ENCODE data around the gene BCAP29.
A peak's percentile ranks its signal among the peaks of the same experiment; 100 is the strongest.
"Not testable (repeated sequence)": the region's sequence is repeated elsewhere in the genome, so short reads cannot be mapped to it uniquely, and the experiment has no call there.

Gene BCAP29

GRCh38 chr7:107627002-107627401 lies 47.0 kb downstream of the BCAP29 start:
- no peak for DNase-seq (ENCODE audit: low read depth)

GRCh38 chr7:107628461-107629064 lies 48.5 kb downstream of the BCAP29 start:
- DNase-seq (ENCODE audit: low read depth): no peak

GRCh38 chr7:107630342-107630741 lies 50.3 kb downstream of the BCAP29 start:
- DNase-seq (ENCODE audit: low read depth): no peak

DNA sequence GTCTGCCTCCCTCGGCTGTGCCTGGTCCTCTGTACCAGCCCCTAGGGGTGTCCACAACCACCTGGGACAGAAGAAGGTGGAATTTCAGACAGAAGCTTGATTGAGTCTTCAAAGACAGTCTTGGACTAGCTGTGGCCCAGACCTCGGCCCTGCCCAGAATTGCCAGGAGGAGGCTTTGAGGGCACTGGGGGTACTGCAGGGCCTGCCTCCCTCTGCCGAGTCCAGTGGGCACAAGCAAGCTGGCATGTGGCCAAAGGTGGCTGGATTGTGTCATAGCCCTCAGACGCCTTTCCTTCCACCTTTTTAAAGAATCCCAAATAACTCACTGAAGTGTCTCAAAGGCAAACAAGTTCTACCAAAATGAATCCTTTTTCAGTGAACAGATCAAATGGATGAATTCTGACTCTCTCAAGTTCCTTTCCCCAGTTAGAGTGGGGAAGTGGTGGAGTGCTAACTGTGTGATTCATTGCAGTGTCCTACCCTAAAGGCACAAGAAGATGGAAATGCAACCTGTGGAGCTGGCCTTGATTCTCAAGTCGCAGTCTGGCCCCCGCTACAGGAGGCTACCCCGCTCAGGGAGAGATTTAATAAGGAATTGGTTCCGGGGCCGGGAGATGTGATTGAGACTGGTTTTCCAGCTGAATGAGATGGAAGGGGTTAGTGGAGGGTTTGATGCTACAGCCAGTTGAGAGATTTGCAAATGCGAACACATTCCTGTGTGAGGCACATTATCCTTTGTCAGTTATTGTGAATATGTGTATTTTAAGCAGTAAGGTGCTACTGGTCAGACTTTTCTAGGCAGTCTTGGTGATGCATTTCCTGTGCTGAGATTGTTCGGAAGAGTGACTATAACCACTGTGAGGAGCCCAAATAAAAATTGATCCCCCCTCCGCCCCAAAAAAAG lies 51.8 kb downstream of the BCAP29 start:
- no peak for DNase-seq (ENCODE audit: low read depth)

DNA sequence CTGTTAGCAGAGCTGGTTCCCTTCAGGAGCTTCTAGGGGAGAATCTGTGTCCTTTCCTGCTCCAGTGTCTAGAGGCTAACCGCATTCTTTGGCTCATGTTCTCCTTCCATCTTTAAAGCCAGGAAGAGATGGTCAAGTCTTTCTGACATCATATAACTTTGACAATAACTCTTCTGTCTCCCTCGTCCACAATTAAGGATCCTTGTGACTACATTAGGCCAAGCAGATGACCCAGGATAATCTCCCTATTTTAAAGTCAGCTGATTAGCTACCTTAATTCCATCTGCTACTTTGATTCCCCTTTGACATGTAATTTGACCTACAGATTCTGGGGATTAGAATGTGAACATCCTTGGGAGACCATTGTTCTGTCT lies 52.4 kb downstream of the BCAP29 start:
- DNase-seq (ENCODE audit: low read depth): no peak

DNA sequence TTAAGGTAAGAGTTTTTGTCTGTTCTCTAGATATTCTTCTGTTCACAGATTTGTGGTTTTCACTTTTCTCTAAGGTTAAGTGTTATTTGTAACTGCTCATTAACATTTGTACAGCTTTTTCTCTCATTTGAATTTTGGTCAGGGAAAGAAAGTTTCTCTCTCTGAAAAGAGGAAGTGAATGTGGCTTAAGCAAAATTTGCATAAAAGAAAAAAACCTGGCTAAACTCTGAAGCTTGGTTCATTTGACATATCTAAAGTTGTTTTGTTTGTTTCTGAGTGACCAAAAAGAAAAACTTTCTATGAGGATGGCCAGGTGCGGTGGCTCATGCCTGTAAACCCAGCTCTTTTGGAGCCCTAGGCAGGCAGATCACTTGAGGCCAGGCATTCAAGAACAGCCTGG lies 58.5 kb downstream of the BCAP29 start:
- DNase-seq (ENCODE audit: low read depth): no peak

DNA sequence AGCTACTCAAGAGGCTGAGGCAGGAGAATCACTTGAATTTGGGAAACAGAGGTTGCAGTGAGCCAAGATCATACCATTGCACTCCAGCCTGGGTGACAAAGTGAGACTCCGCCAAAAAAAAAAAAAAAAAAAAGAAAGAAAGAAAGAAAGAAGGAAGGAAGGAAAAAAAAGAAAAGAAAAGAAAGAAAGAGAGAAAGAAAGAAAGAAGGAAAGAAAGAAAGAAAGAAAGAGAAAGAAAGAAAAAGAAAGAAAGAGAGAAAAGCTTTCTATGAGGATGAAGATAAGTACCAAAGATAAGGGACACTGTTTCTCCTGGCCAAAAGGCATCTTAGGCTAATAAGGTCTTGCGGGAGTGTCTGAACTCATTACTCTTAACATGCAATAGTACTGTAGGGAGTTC lies 59.0 kb downstream of the BCAP29 start:
- not testable (repeated sequence) for DNase-seq (ENCODE audit: low read depth)

DNA sequence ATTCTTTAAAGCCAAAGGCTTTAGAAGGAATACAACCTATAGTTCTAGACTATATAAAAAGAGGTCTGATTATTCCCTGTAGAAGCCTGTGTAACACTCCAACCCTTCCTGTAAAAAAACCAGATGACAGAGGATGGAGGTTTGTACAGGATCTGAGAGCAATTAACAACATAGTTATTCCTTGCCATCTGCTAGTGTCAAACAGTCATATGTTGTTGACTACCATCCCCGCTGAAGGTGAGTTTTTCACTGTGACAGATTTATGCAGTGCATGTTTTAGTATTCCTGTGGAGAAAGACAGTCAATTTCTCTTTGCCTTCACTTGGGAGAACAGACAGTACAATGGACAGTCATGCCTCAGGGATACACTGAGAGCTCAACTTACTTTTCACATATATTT lies 61.6 kb downstream of the BCAP29 start:
- DNase-seq (ENCODE audit: low read depth): no peak

GRCh38 chr7:107642501-107642900 lies 62.5 kb downstream of the BCAP29 start:
- DNase-seq (ENCODE audit: low read depth): no peak

DNA sequence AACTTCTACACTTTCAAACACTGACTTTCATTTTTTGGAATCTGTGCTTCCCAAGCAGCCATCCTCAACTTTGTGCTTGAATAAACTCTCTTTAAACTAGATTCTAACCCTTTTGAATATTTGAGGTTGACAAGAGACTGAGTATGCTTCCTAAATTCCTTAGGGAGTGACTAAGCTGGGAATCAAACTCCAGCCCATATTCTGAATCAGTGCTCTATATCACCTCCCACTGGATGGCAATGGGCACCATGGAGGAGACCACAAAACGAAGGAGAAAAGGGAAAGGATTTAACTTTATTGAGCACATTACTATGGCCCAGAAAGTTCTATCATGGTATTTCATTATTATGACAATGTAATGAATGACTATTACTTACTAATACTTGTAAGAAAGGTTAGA lies 63.4 kb downstream of the BCAP29 start:
- peak; percentile 75 for DNase-seq (ENCODE audit: low read depth)

DNA sequence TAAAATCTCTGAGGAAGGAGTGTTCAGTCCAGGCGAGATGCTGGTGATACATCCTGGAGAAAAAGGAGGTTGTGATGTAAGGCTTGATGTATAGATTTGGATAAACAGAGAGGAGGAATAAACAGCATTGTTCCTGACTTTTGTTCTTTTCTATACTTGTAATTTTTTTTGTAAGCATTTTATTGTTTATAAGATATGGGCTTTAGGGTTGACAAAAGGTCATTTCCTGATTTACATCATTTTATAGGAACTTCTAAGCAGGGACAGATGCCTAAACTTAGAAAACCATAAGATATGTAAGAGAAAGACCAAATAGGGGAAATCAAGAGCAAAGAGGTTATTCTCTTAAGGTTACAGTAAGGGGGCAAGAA lies 63.9 kb downstream of the BCAP29 start:
- no peak for DNase-seq (ENCODE audit: low read depth)

GRCh38 chr7:107644309-107644974 lies 64.4 kb downstream of the BCAP29 start:
- DNase-seq (ENCODE audit: low read depth): peak; percentile 14

DNA sequence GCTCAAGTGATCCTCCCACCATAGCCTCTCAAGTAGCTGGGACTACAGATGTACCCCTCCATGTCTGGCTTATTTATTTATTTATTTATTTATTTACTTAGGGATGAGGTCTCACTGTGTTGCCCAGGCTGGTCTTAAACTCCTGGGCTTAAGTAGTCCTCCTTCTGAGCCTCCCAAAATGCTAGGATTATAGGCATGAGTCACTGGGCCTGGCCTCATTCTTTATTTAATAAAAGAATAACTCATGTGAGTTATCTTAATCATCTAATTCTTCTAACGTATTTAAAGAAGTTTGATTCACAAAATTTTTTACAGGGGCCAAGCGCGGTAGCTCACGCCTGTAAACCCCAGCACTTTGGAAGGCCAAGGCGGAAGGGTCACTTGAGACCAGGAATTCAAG lies 72.6 kb downstream of the BCAP29 start:
- DNase-seq (ENCODE audit: low read depth): no peak

DNA sequence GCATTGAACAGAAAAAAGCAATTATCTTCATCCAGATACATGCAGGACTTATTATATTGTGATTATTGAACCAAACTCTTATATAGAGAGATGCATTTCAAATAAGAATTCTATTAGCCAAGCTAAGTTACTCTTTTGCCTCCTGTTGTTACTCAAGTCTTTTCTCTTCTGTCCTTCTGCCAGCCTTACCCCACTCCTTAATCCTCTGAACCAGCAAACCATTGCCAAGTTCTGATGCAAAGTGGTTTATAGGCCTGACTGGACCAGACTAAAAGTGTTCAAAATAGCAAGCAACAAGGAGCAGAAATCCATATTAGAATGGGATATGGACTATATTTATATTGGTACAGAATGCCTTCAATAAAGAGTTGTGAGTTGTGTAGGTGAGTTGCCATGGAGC lies 78.4 kb downstream of the BCAP29 start:
- peak; percentile 21 for DNase-seq (ENCODE audit: low read depth)

DNA sequence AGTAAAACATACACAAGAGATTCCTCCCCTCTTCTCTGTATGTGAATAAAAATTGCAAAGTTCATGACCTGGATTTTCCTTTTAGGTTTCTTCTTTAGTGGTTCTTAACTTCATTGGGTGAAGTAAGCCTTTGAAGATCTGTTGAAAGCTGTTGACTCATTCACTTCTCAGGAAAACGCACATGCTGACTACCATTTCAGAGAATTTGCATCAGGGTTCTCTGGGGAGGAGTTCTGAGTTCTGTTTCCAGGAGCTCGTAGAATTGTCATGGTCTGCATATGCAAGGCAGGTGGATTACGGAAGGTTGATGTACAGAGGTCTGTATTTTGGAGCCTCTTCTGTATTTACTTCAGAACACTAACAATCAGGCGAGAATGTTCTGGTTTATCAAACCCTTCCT lies 79.6 kb downstream of the BCAP29 start:
- DNase-seq (ENCODE audit: low read depth): peak; percentile 89

- no peak for DNase-seq (ENCODE audit: low read depth)
Observed at GRCh38 chr7:107660381-107661080, 80.5 kb downstream of the BCAP29 start, which contains the start of gene SLC26A4. Gene SLC26A4, plus strand, starts transcription at chr7:107660828. Its CDS starts 814 bp downstream, at chr7:107661642.

DNA sequence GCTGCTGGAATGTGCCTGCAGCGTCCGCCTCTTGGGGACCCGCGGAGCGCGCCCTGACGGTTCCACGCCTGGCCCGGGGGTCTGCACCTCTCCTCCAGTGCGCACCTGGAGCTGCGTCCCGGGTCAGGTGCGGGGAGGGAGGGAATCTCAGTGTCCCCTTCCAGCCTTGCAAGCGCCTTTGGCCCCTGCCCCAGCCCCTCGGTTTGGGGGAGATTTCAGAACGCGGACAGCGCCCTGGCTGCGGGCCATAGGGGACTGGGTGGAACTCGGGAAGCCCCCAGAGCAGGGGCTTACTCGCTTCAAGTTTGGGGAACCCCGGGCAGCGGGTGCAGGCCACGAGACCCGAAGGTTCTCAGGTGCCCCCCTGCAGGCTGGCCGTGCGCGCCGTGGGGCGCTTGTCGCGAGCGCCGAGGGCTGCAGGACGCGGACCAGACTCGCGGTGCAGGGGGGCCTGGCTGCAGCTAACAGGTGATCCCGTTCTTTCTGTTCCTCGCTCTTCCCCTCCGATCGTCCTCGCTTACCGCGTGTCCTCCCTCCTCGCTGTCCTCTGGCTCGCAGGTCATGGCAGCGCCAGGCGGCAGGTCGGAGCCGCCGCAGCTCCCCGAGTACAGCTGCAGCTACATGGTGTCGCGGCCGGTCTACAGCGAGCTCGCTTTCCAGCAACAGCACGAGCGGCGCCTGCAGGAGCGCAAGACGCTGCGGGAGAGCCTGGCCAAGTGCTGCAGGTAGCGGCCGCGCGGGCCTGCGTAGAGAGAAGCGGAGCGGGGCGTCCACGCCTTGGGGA lies 81.2 kb downstream of the BCAP29 start:
- DNase-seq (ENCODE audit: low read depth): peak; percentile 38

GRCh38 chr7:107661865-107662379 lies 81.9 kb downstream of the BCAP29 start:
- DNase-seq (ENCODE audit: low read depth): no peak

- DNase-seq (ENCODE audit: low read depth): no peak
Observed at GRCh38 chr7:107663196-107663595, 83.2 kb downstream of the BCAP29 start.

GRCh38 chr7:107666790-107667189 lies 86.7 kb downstream of the BCAP29 start:
- DNase-seq (ENCODE audit: low read depth): peak; percentile 24

- DNase-seq (ENCODE audit: low read depth): peak; percentile 34
Observed at GRCh38 chr7:107667341-107667740, 87.3 kb downstream of the BCAP29 start.
